Measurements from ENCODE around the gene VSIG10L.

- TF ChIP-seq CTCF (IDR thresholded peaks at IDR 0.05) (no peak), POLR2A (IDR thresholded peaks at IDR 0.05) (no peak)
These were observed 961 bp upstream of the VSIG10L start for GRCh38 chr19:51342631-51343569.

Data from body of pancreas (tissue), 4 donors.